Pancreas (tissue), 10 donors: ENCODE measurements around the gene TEP1. TPM values are rescaled to one million over a fixed set of nuclear protein-coding genes. Genes with fewer than 3 reads are reported as not detected.

ENCODE experiments used
- ATAC-seq, 4 donors: fragments of 200-7000 bp; cut with Tn5 transposase; one replicate each; pipeline versions ENCODE4 v1.8.0 to v1.9.1; 2020; ENCODE audit warnings: mild to moderate bottlenecking in 4 of 4, moderate library complexity in 4 of 4
- DNase-seq, 6 donors: peaks; one replicate each; pipeline ENCODE4 v3.0.0-alpha.2; 2020
- FAIRE-seq: peaks from 2 replicates; lab custom pipeline; 2012; peaks lifted over from hg19 to GRCh38; lab: Jason Lieb, UNC
- H3K27ac ChIP-seq, 4 donors: fragments of 200-600 bp; sonication (generic); 1 replicate in 3 of 4; 2 replicates in 1 of 4; pipeline versions ENCODE4 v1.5.0 to v1.8.0; 2020
- H3K27me3 ChIP-seq, 4 donors: fragments of 200-600 bp; one replicate each; pipeline ENCODE4 v1.8.0; 2021
- H3K36me3 ChIP-seq, 3 donors: fragments of 200-600 bp; sonication (generic) in 1 of 3; one replicate each; pipeline versions ENCODE4 v1.5.0 to v1.8.0; 2020 to 2021
- H3K4me1 ChIP-seq, 3 donors: fragments of 200-600 bp; one replicate each; pipeline ENCODE4 v1.8.0; 2021
- H3K4me3 ChIP-seq, 4 donors: fragments of 200-600 bp; sonication (generic) in 2 of 4; one replicate each; pipeline versions ENCODE4 v1.5.0 to v1.8.0; 2020 to 2021
- H3K9me3 ChIP-seq, 4 donors: fragments of 200-600 bp; one replicate each; pipeline ENCODE4 v1.8.0; 2021
- WGBS, 2 donors: extraction: QIAGEN DNeasy Blood & Tissue Kit; methylation state at CpG; one replicate each; pipeline ENCODE4 v1.1.7; 2013; 5-methylcytosine and 5-hydroxymethylcytosine counted together
- intact Hi-C, 3 donors: fragments of 100-400 bp; cut with DNase I; formaldehyde crosslinking; loops; one replicate each; pipeline versions ENCODE4 v1.11.1 to v1.14.2; 2022
- polyA plus RNA-seq, 2 donors: library from polyadenylated mRNA; stranded (reverse); fragments of 200-250 nt; gene quantifications; one replicate each; pipeline ENCODE4 v1.2.3, GENCODE V29; 2013
- total RNA-seq, 6 donors: library from RNA; stranded (reverse); fragmentation: NEBNext Ultra II Directional in 4 of 6; extraction: Animal tissue kit (Norgen Biotek cat#: 25700) in 4 of 6; gene quantifications; one replicate each; pipeline versions ENCODE4 v1.2.1 to v1.2.4, GENCODE V29; 2021 to 2023
- TF ChIP-seq, protein P1 (sequence below), 4 donors: fragments of 200-600 bp; sonication (generic) in 3 of 4; IDR thresholded peaks; one replicate each; pipeline versions ENCODE4 v1.5.0 to v1.8.0; 2021; ENCODE audit warnings: antibody characterized with exemption in 4 of 4
- donor health status: healthy with polysubstance abuse.
- donor health status: DM: no; HTN: no; CAD: no; lungs with moderate emphysema.
- donor health status: DM: no; HTN: no; CAD: no.
- donor health status: control.
- donor health status: control.
- donor health status: Bipolar disorder and iron deficiency.
- donor health status: DM: yes; HTN: yes; CAD: no.
- donor health status: DM: no; HTN: no; CAD: no.
- donor health status: DM: no; HTN: no; CAD: no.
- donor health status: DM: yes; HTN: yes; CAD: no.

TEP1 gene
- total and polyA plus RNA-seq, 8 donors, result 7.5 to 26.6 (median 11.5) TPM

DNA sequence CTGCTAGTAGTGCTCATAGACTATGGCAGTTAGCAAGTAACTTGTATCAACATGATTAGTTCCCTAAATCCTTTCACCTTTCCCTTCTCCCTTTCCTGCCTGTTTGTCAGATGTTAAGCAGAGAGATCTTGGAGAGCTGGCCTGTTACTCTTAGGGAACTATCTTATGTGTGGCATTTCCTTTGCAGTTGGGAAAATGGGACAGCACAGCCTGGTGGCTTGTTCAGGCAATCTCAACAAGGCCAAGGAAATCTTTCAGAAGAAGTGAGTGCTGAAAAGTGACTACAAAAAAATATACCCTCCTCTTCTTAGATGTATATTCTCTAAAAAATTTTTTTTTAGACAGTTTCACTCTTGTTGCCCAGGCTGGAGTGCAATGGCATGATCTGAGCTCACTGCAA, 62.4 kb downstream of the TEP1 start:
- intact Hi-C loops, result no loop called here
- no peak for ATAC-seq
- H3K27me3 ChIP-seq, result no peaks in the 10 kb centered on the region
- TF ChIP-seq, protein P1, sequence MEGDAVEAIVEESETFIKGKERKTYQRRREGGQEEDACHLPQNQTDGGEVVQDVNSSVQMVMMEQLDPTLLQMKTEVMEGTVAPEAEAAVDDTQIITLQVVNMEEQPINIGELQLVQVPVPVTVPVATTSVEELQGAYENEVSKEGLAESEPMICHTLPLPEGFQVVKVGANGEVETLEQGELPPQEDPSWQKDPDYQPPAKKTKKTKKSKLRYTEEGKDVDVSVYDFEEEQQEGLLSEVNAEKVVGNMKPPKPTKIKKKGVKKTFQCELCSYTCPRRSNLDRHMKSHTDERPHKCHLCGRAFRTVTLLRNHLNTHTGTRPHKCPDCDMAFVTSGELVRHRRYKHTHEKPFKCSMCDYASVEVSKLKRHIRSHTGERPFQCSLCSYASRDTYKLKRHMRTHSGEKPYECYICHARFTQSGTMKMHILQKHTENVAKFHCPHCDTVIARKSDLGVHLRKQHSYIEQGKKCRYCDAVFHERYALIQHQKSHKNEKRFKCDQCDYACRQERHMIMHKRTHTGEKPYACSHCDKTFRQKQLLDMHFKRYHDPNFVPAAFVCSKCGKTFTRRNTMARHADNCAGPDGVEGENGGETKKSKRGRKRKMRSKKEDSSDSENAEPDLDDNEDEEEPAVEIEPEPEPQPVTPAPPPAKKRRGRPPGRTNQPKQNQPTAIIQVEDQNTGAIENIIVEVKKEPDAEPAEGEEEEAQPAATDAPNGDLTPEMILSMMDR (IDR thresholded peaks at IDR 0.05), result no peak
- no peak for FAIRE-seq
- no peaks in the 10 kb centered on the region for H3K9me3 ChIP-seq
- no peak for DNase-seq
- H3K27ac ChIP-seq, result no peak overlapping the region
- peaks cover 4 to 29% (median 7%) of the 10 kb centered on the region in 3 donors for H3K36me3 ChIP-seq
- no peaks in the 10 kb centered on the region for H3K4me1 ChIP-seq
- no peak overlapping the region for H3K4me3 ChIP-seq

DNA sequence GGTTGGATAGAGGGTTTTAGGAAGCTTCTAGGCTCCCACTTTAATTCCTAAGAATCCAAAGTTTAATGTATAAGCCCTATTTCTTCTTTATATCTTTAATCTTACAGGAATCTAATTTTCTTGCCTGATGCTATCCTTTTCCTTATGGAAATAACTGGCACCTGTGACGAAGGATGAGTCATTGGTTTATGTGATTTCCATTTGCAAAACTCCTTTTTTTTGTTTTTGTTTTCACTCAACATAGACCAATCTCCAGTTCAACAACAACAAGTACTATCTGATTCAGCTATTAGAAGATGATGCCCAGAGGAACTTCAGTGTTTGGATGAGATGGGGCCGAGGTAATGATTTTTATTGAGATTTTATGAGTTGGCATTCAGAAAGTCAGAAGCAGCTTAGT, 63.0 kb downstream of the TEP1 start:
- Histone ChIP-seq H3K4me3 (no peak overlapping the region), H3K9me3 (no peaks in the 10 kb centered on the region), H3K27me3 (no peaks in the 10 kb centered on the region), H3K36me3 (peaks cover 4 to 29% (median 7%) of the 10 kb centered on the region in 3 donors), H3K4me1 (no peaks in the 10 kb centered on the region), H3K27ac (no peak overlapping the region)
- ATAC-seq (no peak), DNase-seq (no peak), FAIRE-seq (no peak)
- TF ChIP-seq, protein P1 (IDR thresholded peaks at IDR 0.05), result no peak
- intact Hi-C loops, result no loop called here
- 96 to 100% methylated on average over 2 of the region's 2 CpGs for WGBS, 2 donors

DNA sequence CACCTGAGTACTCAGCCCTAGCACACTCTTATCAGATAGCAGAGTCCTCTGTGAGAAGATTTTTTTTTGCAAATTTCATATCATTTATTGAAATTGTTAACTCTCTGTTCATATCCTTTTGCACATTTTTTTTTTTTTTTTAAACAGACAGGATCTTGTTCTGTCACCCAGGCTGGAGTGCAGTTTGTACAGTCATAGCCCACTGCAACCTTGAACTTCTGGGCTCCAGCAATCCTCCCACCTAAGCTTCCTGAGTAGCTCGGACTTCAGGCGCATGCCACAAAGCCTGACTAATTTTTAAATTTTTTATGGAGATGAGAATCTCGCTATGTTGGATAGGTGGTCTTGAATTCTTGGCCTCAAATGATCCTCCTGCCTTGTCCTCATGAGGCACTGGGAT, 65.6 kb downstream of the TEP1 start:
- H3K4me1 ChIP-seq, result peaks cover 0 to 9% (median 4%) of the 10 kb centered on the region in 3 donors
- intact Hi-C loops, result no loop called here
- TF ChIP-seq, protein P1 (IDR thresholded peaks at IDR 0.05), result no peak
- H3K36me3 ChIP-seq, result peaks cover 0 to 7% (median 4%) of the 10 kb centered on the region in 3 donors
- WGBS, 2 donors, result 94 to 96% methylated on average over 3 of the region's 3 CpGs
- no peaks in the 10 kb centered on the region for H3K9me3 ChIP-seq
- no peak for ATAC-seq
- H3K27me3 ChIP-seq, result no peaks in the 10 kb centered on the region
- no peak for DNase-seq
- no peak for FAIRE-seq
- no peak overlapping the region for H3K4me3 ChIP-seq
- H3K27ac ChIP-seq, result no peak overlapping the region

DNA sequence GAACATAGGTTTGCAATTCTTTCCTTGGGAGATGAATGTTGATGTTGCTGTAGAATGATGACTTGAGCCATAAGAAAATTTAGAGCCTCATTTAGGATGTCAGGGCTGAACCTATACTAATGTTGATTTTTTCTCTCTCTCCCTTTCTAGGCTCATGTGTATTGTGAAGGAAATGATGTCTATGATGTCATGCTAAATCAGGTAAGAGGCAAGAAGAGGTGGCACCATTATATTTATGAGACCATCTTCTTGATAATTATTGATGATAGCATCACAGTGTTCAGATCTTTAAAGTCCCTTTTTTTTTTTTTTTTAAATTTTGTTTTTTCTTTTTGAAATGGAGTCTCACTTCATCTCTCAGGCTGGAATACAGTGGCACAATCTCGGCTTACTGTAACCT, 66.6 kb downstream of the TEP1 start:
- intact Hi-C loops, result no loop called here
- FAIRE-seq (no peak), ATAC-seq (no peak), DNase-seq (no peak)
- Histone ChIP-seq H3K27ac (no peak overlapping the region), H3K9me3 (no peaks in the 10 kb centered on the region), H3K4me3 (no peak overlapping the region), H3K36me3 (peaks cover 0 to 4% (median 0%) of the 10 kb centered on the region in 3 donors), H3K27me3 (no peaks in the 10 kb centered on the region), H3K4me1 (peaks cover 0 to 9% (median 4%) of the 10 kb centered on the region in 3 donors)
- WGBS, 2 donors, result 96 to 100% methylated on average over 1 of the region's 1 CpG
- TF ChIP-seq, protein P1 (IDR thresholded peaks at IDR 0.05), result no peak

DNA sequence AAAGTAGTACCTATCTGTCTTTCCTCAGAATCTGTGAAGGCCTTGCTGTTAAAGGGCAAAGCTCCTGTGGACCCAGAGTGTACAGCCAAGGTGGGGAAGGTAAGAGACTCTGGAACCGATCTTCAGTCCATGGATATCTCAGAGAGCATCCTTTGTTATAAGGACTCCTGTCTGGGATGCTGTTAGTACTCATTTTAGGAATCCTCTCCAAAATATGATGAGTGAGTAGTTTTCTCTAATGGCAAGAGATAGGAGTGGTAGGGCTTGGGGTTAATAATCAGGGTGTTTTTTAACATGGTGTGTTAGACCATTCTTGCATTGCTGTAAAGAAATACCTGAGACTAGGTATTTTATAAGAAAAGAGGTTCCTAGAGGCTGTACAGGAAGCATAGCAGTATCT, 67.9 kb downstream of the TEP1 start:
- intact Hi-C loops, result no loop called here
- TF ChIP-seq, protein P1 (IDR thresholded peaks at IDR 0.05), result no peak
- H3K27me3 ChIP-seq, result no peaks in the 10 kb centered on the region
- 82 to 93% methylated on average over 1 of the region's 1 CpG for WGBS, 2 donors
- H3K36me3 ChIP-seq, result peaks cover 0 to under 1% (median 0%) of the 10 kb centered on the region in 3 donors
- no peaks in the 10 kb centered on the region for H3K9me3 ChIP-seq
- no peak for FAIRE-seq
- no peak overlapping the region for H3K4me3 ChIP-seq
- H3K4me1 ChIP-seq, result peaks cover 0 to 9% (median 4%) of the 10 kb centered on the region in 3 donors
- no peak for DNase-seq
- H3K27ac ChIP-seq, result no peak overlapping the region
- no peak for ATAC-seq
